ENCODE data around the gene ADAM19.

Gene ADAM19

GRCh38 chr5:157542282-157543000 is 33.1 kb downstream of the ADAM19 start:
- DNase-seq (ENCODE audit: low read depth), result no peak

- DNase-seq (ENCODE audit: low read depth), result no peak
Measured at GRCh38 chr5:157541447-157542118, 34.0 kb downstream of the ADAM19 start.

- DNase-seq (ENCODE audit: low read depth), result peak; percentile 7
Measured at GRCh38 chr5:157540707-157541446, 34.7 kb downstream of the ADAM19 start.

GRCh38 chr5:157540124-157540523 is 35.5 kb downstream of the ADAM19 start:
- no peak for DNase-seq (ENCODE audit: low read depth)

- DNase-seq (ENCODE audit: low read depth), result no peak
Measured at GRCh38 chr5:157539503-157540022, 36.0 kb downstream of the ADAM19 start.

- no peak for DNase-seq (ENCODE audit: low read depth)
Measured at GRCh38 chr5:157538311-157538710, 37.3 kb downstream of the ADAM19 start.

- no peak for DNase-seq (ENCODE audit: low read depth)
Measured at GRCh38 chr5:157535042-157535865, 40.3 kb downstream of the ADAM19 start.

GRCh38 chr5:157533011-157533481 is 42.5 kb downstream of the ADAM19 start:
- no peak for DNase-seq (ENCODE audit: low read depth)

GRCh38 chr5:157532022-157532421 is 43.6 kb downstream of the ADAM19 start:
- DNase-seq (ENCODE audit: low read depth), result no peak

- DNase-seq (ENCODE audit: low read depth), result no peak
Measured at GRCh38 chr5:157530226-157530972, 45.2 kb downstream of the ADAM19 start.

- DNase-seq (ENCODE audit: low read depth), result no peak
Measured at GRCh38 chr5:157529002-157529401, 46.6 kb downstream of the ADAM19 start.

- no peak for DNase-seq (ENCODE audit: low read depth)
Measured at GRCh38 chr5:157528036-157528632, 47.4 kb downstream of the ADAM19 start.

- no peak for DNase-seq (ENCODE audit: low read depth)
Measured at GRCh38 chr5:157524887-157525286, 50.7 kb downstream of the ADAM19 start.

- DNase-seq (ENCODE audit: low read depth), result no peak
Measured at GRCh38 chr5:157523976-157524375, 51.6 kb downstream of the ADAM19 start.

- DNase-seq (ENCODE audit: low read depth), result no peak
Measured at GRCh38 chr5:157521704-157522029, 53.9 kb downstream of the ADAM19 start.

GRCh38 chr5:157520911-157521703 is 54.5 kb downstream of the ADAM19 start:
- no peak for DNase-seq (ENCODE audit: low read depth)

GRCh38 chr5:157519579-157520253 is 55.9 kb downstream of the ADAM19 start:
- DNase-seq (ENCODE audit: low read depth), result no peak

- no peak for DNase-seq (ENCODE audit: low read depth)
Measured at GRCh38 chr5:157518963-157519362, 56.6 kb downstream of the ADAM19 start.

- no peak for DNase-seq (ENCODE audit: low read depth)
Measured at GRCh38 chr5:157516626-157517325, 58.8 kb downstream of the ADAM19 start.

Data from T follicular helper cell (primary cell).